ENCODE results near the gene BMP2K.
"Not testable (repeated sequence)": the region's sequence is repeated elsewhere in the genome, so short reads cannot be mapped to it uniquely, and the experiment has no call there.

The BMP2K gene

GRCh38 chr4:78864405-78865024 lies 88.4 kb downstream of the BMP2K start:
- no peak for DNase-seq

GRCh38 chr4:78865451-78865850 lies 89.3 kb downstream of the BMP2K start:
- DNase-seq, result no peak

GRCh38 chr4:78868712-78869111 lies 92.6 kb downstream of the BMP2K start:
- DNase-seq, result not testable (repeated sequence)

GRCh38 chr4:78870056-78870455 lies 93.9 kb downstream of the BMP2K start:
- DNase-seq, result no peak

GRCh38 chr4:78876568-78877320 lies 100.6 kb downstream of the BMP2K start:
- no peak for DNase-seq

- no peak for DNase-seq
Observed at GRCh38 chr4:78878031-78878430, 101.9 kb downstream of the BMP2K start.

GRCh38 chr4:78880874-78881492 lies 104.8 kb downstream of the BMP2K start:
- no peak for DNase-seq

- DNase-seq, result no peak
Observed at GRCh38 chr4:78885598-78885997, 109.4 kb downstream of the BMP2K start.

GRCh38 chr4:78889955-78890354 lies 113.8 kb downstream of the BMP2K start:
- DNase-seq, result no peak

- no peak for DNase-seq
Observed at GRCh38 chr4:78899302-78899701, 123.2 kb downstream of the BMP2K start.

- no peak for DNase-seq
Observed at GRCh38 chr4:78901882-78902281, 125.7 kb downstream of the BMP2K start.

GRCh38 chr4:78902298-78902697 lies 126.1 kb downstream of the BMP2K start:
- DNase-seq, result no peak

GRCh38 chr4:78904143-78904542 lies 128.0 kb downstream of the BMP2K start:
- no peak for DNase-seq

- DNase-seq, result no peak
Observed at GRCh38 chr4:78907638-78908037, 131.5 kb downstream of the BMP2K start.

GRCh38 chr4:78908974-78909373 lies 132.8 kb downstream of the BMP2K start:
- not testable (repeated sequence) for DNase-seq

GRCh38 chr4:78910612-78911011 lies 134.5 kb downstream of the BMP2K start:
- DNase-seq, result no peak

- no peak for DNase-seq
Observed at GRCh38 chr4:78922207-78922606, 146.1 kb downstream of the BMP2K start.

- no peak for DNase-seq
Observed at GRCh38 chr4:78923464-78924312, 147.5 kb downstream of the BMP2K start.

- DNase-seq, result no peak
Observed at GRCh38 chr4:78926826-78927225, 150.7 kb downstream of the BMP2K start.

GRCh38 chr4:78928835-78929234 lies 152.7 kb downstream of the BMP2K start:
- no peak for DNase-seq

GRCh38 chr4:78930016-78930629 lies 154.0 kb downstream of the BMP2K start:
- no peak for DNase-seq

GRCh38 chr4:78936989-78937388 lies 160.8 kb downstream of the BMP2K start:
- DNase-seq, result no peak

- no peak for DNase-seq
Observed at GRCh38 chr4:78937837-78938236, 161.7 kb downstream of the BMP2K start.
